ENCODE results near the gene TSHZ2. TPM values are rescaled to one million over a fixed set of nuclear protein-coding genes. Genes with fewer than 3 reads are reported as not detected.

TSHZ2 gene
- polyA plus RNA-seq, 1 donor from 2014 or later = 4.6 TPM

GRCh38 chr20:52926505-52926904, 45.7 kb upstream of the TSHZ2 start:
- Histone ChIP-seq H3K36me3 (ENCODE audit: insufficient read depth, low read length) (no peaks in the 10 kb centered on the region), H4K20me1 (ENCODE audit: insufficient read depth) (no peaks in the 10 kb centered on the region), H3K4me3 (ENCODE audit: low read length) (no peak overlapping the region), H3K9me2 (ENCODE audit: insufficient read depth, low read length) (no peaks in the 10 kb centered on the region), H3K9me3 (ENCODE audit: low read length) (no peaks in the 10 kb centered on the region), H2AFZ (ENCODE audit: low read depth, low read length) (no peak overlapping the region), H3K4me2 (ENCODE audit: low read length) (no peak overlapping the region), H3K9ac (ENCODE audit: low read length) (no peak overlapping the region), H3K79me2 (replicated peaks; ENCODE audit: insufficient read depth, low read length) (no peaks in the 10 kb centered on the region), H3K27ac (ENCODE audit: low read length) (no peak overlapping the region), H3K27me3 (ENCODE audit: insufficient read depth, low read depth, low read length) (peaks cover 18% of the 10 kb centered on the region), H3F3A (ENCODE audit: insufficient read depth, low read length, poor library complexity, severe bottlenecking) (no peaks in the 10 kb centered on the region)
- TF ChIP-seq EZH2 (IDR thresholded peaks at IDR 0.05; ENCODE audit: borderline replicate concordance, insufficient read depth, low read length, poor library complexity, severe bottlenecking) = no peak
- TF ChIP-seq, protein P1, sequence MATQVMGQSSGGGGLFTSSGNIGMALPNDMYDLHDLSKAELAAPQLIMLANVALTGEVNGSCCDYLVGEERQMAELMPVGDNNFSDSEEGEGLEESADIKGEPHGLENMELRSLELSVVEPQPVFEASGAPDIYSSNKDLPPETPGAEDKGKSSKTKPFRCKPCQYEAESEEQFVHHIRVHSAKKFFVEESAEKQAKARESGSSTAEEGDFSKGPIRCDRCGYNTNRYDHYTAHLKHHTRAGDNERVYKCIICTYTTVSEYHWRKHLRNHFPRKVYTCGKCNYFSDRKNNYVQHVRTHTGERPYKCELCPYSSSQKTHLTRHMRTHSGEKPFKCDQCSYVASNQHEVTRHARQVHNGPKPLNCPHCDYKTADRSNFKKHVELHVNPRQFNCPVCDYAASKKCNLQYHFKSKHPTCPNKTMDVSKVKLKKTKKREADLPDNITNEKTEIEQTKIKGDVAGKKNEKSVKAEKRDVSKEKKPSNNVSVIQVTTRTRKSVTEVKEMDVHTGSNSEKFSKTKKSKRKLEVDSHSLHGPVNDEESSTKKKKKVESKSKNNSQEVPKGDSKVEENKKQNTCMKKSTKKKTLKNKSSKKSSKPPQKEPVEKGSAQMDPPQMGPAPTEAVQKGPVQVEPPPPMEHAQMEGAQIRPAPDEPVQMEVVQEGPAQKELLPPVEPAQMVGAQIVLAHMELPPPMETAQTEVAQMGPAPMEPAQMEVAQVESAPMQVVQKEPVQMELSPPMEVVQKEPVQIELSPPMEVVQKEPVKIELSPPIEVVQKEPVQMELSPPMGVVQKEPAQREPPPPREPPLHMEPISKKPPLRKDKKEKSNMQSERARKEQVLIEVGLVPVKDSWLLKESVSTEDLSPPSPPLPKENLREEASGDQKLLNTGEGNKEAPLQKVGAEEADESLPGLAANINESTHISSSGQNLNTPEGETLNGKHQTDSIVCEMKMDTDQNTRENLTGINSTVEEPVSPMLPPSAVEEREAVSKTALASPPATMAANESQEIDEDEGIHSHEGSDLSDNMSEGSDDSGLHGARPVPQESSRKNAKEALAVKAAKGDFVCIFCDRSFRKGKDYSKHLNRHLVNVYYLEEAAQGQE (IDR thresholded peaks at IDR 0.05; ENCODE audit: borderline replicate concordance) = no peak
- TF ChIP-seq EP300 (conservative IDR thresholded peaks at IDR 0.05; ENCODE audit: poor library complexity, severe bottlenecking) = no peak
- TF ChIP-seq CTCF (IDR thresholded peaks at IDR 0.05; ENCODE audit: poor library complexity, severe bottlenecking) = no peak
- no peak for TF ChIP-seq POLR2AphosphoS5 (IDR thresholded peaks at IDR 0.05)
- TF ChIP-seq RAD21 (conservative IDR thresholded peaks at IDR 0.05) = no peak
- no peak for TF ChIP-seq SMC3 (conservative IDR thresholded peaks at IDR 0.05; ENCODE audit: poor library complexity)
- TF ChIP-seq TAF1 (IDR thresholded peaks at IDR 0.05; ENCODE audit: low read depth) = no peak
- TF ChIP-seq MXI1 (conservative IDR thresholded peaks at IDR 0.05; ENCODE audit: poor library complexity, severe bottlenecking) = no peak

- no peak overlapping the region for H3K4me2 ChIP-seq (ENCODE audit: low read length)
- H3K9ac ChIP-seq (ENCODE audit: low read length) = no peak overlapping the region
- TF ChIP-seq POLR2AphosphoS5 (IDR thresholded peaks at IDR 0.05) (peak; percentile 32), CTCF (IDR thresholded peaks at IDR 0.05; ENCODE audit: poor library complexity, severe bottlenecking) (no peak)
- TF ChIP-seq, protein P1 (IDR thresholded peaks at IDR 0.05; ENCODE audit: borderline replicate concordance) = peak; percentile 99
- no peaks in the 10 kb centered on the region for H3K27me3 ChIP-seq (ENCODE audit: insufficient read depth, low read depth, low read length)
- peak overlapping the region; percentile 50 for H3K27ac ChIP-seq (ENCODE audit: low read length)
- H3K79me2 ChIP-seq (replicated peaks; ENCODE audit: insufficient read depth, low read length) = no peaks in the 10 kb centered on the region
- H4K20me1 ChIP-seq (ENCODE audit: insufficient read depth) = no peaks in the 10 kb centered on the region
- H2AFZ ChIP-seq (ENCODE audit: low read depth, low read length) = no peak overlapping the region
- H3K9me3 ChIP-seq (ENCODE audit: low read length) = no peaks in the 10 kb centered on the region
- H3K36me3 ChIP-seq (ENCODE audit: insufficient read depth, low read length) = no peaks in the 10 kb centered on the region
- H3K4me3 ChIP-seq (ENCODE audit: low read length) = no peak overlapping the region
- H3F3A ChIP-seq (ENCODE audit: insufficient read depth, low read length, poor library complexity, severe bottlenecking) = no peaks in the 10 kb centered on the region
- no peaks in the 10 kb centered on the region for H3K9me2 ChIP-seq (ENCODE audit: insufficient read depth, low read length)
Observed at GRCh38 chr20:52933867-52934266, 38.3 kb upstream of the TSHZ2 start.
